NCI-H446 treated with DMSO at 0.1 percent for 48 hours (cell line): ENCODE results near the gene NOSIP.

Experiments
- DNase-seq: peaks from one replicate; lab custom pipeline; 2025; lab: John Stamatoyannopoulos, UW

Gene NOSIP

DNA sequence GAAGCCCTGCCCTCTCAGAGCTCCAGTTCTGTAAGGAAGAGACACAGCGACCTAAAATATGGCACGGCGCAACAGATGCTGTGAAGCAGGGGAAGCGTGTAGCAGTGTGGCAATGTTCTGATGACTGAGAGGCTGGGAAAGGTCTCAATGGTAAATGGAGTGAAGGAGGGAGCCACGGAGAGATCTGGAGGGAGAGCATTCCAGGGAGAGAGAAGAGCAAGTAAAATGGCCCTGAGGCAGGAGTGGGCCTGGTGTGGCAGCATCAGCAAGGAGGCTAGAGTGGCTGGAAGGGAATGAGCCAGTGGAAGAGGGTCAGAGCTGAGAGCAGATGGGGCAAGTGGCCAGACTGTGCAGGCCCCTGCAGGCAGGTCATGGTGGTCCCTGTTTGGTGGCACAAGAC is 36.2 kb downstream of the NOSIP start:
- DNase-seq = no peak

- no peak for DNase-seq
Observed at GRCh38 chr19:49543032-49543431, 37.3 kb downstream of the NOSIP start.

DNA sequence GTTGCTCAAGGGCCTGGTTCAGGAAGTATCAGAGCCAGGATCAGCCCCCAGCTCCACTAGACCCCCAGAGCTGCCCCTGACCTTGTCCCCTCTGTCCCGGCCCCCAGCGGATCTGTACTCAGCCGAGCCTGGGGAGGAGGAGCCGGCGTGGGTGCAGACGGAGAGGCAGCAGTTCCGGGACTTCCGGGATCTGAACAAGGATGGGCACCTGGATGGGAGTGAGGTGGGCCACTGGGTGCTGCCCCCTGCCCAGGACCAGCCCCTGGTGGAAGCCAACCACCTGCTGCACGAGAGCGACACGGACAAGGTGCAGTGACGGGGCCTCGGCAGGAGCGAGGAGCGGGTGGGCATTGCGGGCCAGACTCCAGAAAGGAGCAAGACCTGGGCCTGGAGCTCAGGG is 37.9 kb downstream of the NOSIP start:
- no peak for DNase-seq

- DNase-seq = no peak
Observed at GRCh38 chr19:49541914-49542313, 38.4 kb downstream of the NOSIP start.

DNA sequence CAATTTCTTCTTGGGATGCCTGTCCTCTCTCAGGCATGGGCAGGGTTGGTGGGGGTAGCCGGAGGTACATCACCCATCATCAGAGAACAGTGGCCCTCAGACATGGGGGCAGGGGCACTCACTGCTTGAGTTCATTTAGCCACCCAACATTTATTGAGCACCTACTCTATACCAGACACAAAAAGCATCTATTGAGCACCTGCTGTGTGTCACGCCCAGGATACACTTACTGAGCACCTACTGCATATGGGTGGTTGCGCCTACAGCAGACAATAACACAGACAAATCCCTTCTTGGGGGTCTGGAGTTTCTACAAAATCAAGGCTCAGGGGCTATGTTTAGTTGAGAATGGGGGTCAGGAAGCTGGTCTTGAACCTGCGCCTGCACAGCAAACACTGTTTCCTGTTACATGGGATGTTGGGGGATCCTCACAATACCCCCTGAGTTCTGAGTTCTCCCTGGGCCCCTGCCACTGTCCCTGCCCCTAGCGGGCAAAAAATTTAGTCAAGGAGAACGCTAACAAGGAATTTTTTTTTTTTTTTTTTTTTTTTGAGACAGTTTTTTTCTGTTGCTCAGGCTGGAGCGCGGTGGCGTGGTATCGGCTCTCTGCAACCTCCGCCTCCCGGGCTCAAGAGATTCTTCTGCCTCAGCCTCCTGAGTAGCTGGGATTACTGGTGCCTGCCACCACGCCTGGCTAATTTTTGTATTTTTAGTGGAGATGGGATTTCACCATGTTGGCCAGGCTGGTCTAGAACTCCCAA is 41.0 kb downstream of the NOSIP start:
- DNase-seq = no peak

- DNase-seq = no peak
Observed at GRCh38 chr19:49538643-49539042, 41.7 kb downstream of the NOSIP start.

DNA sequence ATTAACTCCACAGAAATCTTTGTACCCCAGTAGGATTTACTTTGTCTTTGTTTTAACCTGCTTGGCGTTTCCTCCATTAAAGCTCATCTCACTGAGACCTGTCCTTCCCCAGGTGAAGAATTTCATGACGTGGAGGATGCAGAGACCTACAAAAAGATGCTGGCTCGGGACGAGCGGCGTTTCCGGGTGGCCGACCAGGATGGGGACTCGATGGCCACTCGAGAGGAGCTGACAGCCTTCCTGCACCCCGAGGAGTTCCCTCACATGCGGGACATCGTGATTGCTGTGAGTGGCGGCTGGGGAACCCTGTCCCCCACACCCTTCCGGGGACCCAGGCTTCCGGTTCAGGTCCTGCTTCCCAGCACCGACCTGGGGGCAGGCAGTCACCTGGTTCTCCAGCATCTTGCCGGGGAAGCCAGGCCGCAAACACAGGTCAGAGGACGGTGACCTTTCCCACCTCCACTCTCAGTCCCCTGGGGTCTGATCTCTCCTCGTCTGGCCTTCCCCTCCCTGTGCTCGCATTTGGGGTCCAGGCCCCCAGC is 43.4 kb downstream of the NOSIP start:
- no peak for DNase-seq

- DNase-seq = no peak
Observed at GRCh38 chr19:49534632-49535385, 45.5 kb downstream of the NOSIP start.

DNA sequence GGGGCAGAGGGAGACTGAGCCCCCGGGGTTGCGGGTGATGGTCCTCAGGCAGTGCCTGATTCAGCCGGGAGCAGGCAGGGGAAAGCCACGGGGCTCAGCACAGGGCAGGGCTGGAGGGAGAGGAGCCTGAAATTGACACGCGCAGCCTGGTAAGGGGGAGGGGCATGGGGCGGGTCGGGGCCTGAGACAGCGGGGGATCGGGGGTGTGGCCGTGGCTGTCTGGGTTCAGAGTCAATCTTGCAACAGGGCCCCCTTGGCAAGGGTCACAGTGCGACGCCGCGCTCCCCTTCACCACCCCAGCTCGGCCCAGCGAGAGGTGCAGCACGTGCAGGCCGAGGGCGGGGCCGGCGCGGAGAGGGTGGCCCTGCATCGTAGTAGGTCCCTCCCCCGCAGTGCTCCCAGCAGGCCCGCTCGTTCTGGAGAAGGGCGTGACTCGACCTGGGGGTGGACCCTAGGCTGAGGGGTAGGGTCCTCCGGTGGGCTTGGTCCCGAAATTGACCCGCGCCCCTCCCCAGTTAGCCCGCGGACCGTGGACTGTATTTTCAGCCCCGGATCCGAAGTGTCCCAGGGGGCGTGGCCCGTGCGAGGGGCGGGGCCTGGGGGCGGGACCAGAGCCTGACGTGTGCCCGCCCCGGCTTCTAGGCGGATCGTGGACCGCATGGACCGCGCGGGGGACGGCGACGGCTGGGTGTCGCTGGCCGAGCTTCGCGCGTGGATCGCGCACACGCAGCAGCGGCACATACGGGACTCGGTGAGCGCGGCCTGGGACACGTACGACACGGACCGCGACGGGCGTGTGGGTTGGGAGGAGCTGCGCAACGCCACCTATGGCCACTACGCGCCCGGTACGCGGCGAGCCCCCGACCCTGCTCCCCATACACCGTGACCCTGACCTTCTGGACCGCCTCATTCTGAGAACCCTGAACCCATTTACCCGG is 46.5 kb downstream of the NOSIP start:
- peak; percentile 42 for DNase-seq

- no peak for DNase-seq
Observed at GRCh38 chr19:49530708-49531107, 49.6 kb downstream of the NOSIP start.

DNA sequence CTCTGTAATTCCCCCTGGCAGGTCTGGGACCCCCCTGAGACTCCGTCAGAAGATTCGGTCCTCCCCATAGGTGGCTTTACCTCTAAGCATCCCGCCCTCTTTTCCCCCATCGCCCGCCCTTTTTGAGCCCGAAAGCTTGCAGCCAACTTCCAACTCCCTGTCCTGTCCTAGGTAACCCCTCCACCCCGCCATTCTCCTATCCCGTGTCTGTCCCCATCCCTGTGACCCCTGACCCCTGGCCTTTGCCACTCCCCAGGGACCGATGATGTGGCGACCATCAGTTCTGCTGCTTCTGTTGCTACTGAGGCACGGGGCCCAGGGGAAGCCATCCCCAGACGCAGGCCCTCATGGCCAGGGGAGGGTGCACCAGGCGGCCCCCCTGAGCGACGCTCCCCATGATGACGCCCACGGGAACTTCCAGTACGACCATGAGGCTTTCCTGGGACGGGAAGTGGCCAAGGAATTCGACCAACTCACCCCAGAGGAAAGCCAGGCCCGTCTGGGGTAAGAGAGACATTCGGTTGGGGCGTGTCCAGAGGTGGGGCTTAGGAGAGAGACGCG is 52.1 kb downstream of the NOSIP start:
- no peak for DNase-seq

GRCh38 chr19:49524812-49525455 is 55.4 kb downstream of the NOSIP start:
- DNase-seq = no peak

DNA sequence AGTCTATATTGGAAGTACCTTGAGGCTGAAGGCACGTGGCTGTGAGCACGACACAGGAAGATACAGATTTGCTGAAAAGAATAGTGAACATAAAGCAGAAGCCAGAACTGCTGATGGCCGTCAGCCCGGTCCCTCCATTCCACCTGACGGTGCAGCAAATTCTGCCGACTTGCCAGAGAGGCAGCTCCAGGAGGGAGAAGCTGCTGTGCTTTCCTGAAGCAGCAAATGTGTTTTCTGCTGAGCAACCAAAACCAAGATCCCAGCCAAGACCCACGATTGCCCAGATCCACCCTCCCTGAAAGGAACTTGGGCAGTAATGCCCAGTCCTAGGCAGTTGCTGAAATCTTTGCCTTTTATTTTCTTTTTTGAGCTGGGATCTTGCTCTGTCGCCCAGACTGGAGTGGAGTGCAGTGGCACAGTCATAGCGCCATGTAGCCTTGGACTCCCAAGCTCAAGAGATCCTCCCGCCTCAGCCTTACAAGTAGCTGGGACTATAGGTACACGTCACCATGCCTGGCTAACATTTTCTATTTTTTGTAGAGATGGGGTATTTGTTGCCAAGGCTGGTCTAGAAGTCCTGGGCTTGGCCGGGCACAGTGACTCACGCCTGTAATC is 59.5 kb downstream of the NOSIP start:
- DNase-seq = no peak

DNA sequence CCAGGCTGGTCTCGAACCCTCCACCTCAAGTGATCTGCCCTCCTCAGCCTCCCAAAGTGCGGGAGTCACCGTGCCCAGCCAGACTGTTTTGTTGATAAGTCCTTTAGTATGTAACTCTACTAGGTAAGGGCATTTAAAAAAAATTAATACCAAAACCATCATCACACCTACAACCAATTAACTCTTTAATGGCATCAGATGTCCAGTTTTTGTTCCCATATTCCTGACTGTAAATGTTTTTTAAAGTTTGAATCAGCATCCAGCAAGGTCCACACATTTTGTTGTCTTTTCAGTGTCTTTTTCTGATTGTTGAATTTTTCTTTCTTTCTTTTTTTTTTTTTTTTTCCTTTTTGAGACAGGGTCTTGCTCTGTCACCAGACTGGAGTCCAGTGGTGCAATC is 62.3 kb downstream of the NOSIP start:
- DNase-seq = no peak

- no peak for DNase-seq
Observed at GRCh38 chr19:49515767-49516166, 64.6 kb downstream of the NOSIP start.

GRCh38 chr19:49514151-49514550 is 66.2 kb downstream of the NOSIP start:
- no peak for DNase-seq

GRCh38 chr19:49513746-49514118 is 66.6 kb downstream of the NOSIP start:
- DNase-seq = no peak

DNA sequence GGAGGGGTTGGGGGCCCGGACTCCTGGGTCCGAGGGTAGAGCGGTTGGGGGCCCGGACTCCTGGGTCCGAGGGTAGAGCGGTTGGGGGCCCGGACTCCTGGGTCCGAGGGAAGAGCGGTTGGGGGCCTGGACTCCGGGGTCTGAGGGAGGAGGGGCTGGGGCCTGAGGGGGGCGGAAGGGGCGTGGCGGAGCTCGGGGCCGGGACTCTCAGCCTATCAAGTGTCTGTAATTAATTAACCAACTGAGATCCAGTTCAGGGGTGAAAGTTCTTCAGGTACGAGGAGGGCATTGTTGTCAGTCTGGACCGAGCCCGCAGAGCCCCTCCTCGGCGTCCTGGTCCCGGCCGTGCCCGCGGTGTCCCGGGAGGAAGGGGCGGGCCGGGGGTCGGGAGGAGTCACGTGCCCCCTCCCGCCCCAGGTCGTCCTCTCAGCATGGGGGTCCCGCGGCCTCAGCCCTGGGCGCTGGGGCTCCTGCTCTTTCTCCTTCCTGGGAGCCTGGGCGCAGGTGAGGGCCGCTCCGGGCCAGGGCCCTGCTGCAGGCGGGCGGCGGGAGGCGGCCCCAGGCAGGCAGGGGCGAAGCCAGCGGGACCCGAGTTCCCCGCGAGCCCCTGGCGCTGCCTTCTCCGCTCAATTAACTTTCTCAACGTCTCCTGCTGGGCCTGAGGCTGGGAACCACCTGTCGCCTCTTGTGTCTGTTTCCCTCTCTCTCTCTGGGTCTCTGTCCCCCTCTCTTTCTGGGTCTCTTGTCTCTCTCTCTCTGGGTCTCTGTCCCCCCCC is 67.2 kb downstream of the NOSIP start:
- no peak for DNase-seq

- DNase-seq = no peak
Observed at GRCh38 chr19:49507803-49508494, 72.4 kb downstream of the NOSIP start.
